ENCODE data around the gene S100A12.

Gene S100A12

DNA sequence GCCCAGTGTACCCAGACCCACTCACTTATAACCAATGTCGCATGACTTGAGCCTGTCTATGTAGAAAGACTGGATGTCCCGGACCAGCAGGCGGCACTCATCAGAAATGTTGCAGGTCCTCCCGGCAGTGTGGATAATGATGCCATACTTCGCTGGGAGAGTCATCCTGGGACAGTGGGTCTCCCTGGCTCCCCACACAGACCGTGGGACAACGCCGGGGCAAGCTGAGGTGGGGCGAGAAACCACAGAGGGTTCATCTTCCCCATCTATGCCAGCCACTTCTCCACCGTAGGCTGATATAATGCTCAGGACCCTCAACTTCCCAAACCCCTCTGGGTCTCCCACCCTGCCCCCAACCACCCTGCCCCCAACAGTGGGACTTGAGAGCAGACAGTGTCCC, 35.1 kb downstream of the S100A12 start:
- no peak for DNase-seq (ENCODE audit: low read depth)

DNA sequence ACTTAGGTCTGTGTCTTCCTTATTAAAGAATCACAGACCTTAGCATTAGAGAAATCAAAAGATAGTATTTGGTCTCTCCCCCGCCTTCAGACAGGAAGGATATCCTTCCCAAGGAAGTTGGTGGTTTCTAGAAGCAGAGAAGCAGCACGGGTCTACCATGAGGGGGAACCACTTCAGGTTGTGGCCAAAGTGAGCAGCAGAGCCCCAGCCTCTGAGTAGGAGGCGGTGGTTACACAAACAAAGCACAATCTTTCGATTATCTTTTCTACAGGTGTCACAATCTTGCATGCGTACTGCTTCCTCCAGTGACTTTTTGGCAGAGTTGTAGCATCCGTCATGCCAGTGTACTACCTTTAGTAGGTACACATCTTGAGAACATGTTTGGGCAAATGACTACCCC, 35.6 kb downstream of the S100A12 start:
- H3K4me3 ChIP-seq (ENCODE audit: low read depth, low read length) = no peak overlapping the region
- in situ Hi-C loops (cut with HindIII; ENCODE audit: low sequenced_read_pairs) = no loop called here
- DNase-seq (ENCODE audit: low read depth) = no peak
- TF ChIP-seq, protein P1, sequence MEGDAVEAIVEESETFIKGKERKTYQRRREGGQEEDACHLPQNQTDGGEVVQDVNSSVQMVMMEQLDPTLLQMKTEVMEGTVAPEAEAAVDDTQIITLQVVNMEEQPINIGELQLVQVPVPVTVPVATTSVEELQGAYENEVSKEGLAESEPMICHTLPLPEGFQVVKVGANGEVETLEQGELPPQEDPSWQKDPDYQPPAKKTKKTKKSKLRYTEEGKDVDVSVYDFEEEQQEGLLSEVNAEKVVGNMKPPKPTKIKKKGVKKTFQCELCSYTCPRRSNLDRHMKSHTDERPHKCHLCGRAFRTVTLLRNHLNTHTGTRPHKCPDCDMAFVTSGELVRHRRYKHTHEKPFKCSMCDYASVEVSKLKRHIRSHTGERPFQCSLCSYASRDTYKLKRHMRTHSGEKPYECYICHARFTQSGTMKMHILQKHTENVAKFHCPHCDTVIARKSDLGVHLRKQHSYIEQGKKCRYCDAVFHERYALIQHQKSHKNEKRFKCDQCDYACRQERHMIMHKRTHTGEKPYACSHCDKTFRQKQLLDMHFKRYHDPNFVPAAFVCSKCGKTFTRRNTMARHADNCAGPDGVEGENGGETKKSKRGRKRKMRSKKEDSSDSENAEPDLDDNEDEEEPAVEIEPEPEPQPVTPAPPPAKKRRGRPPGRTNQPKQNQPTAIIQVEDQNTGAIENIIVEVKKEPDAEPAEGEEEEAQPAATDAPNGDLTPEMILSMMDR (IDR thresholded peaks at IDR 0.05; ENCODE audit: low read depth, low read length, missing control alignments) = no peak

More for the DNA sequence above, 35.1 kb downstream of the S100A12 start:
- in situ Hi-C loops (cut with HindIII; ENCODE audit: low sequenced_read_pairs) = no loop called here
- no peak overlapping the region for H3K4me3 ChIP-seq (ENCODE audit: low read depth, low read length)
- TF ChIP-seq, protein P1 (IDR thresholded peaks at IDR 0.05; ENCODE audit: low read depth, low read length, missing control alignments) = no peak

DNA sequence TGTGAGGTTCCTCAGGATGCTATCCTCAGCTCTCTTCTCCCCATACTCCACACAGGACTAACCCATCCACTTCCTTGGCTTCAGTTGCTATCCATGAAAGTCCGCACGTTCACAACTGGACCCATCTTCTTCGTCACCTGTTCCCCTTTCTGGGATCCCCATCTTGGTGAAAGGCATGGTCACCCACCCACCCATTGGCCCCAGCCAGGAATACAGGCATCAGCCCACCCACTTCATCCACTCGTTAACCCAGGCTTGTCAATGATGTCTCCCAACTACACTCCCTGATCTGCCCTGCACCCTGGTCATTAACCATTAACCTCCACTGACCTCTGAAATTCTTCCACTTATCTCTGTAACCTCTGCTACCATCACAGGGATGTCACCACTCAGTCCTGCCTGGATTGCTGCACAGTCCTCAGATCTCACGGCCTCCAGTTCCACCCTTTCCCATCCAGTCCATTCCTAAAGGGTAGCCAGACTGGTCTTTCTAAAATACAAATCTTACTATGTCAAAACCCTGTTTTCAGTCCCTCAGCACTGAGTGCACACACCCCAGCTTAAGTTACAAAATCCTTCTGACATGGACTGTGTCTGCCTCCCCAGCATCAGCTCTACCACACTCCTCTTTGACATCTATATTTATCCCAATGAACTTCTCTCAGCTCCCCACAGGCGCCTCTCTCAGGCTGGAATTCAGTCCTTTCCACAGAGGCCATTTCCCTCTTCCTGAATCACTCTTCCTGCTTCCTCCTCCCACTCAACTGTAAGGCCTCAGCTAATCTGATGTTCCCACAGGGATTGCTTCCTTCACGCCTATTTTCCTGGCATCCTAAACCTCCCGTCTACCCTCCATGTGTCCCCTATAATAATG, 37.2 kb downstream of the S100A12 start:
- TF ChIP-seq, protein P1 (IDR thresholded peaks at IDR 0.05; ENCODE audit: low read depth, low read length, missing control alignments) = no peak
- in situ Hi-C loops (cut with HindIII; ENCODE audit: low sequenced_read_pairs) = no loop called here
- H3K4me3 ChIP-seq (ENCODE audit: low read depth, low read length) = no peak overlapping the region
- no peak for DNase-seq (ENCODE audit: low read depth)

DNA sequence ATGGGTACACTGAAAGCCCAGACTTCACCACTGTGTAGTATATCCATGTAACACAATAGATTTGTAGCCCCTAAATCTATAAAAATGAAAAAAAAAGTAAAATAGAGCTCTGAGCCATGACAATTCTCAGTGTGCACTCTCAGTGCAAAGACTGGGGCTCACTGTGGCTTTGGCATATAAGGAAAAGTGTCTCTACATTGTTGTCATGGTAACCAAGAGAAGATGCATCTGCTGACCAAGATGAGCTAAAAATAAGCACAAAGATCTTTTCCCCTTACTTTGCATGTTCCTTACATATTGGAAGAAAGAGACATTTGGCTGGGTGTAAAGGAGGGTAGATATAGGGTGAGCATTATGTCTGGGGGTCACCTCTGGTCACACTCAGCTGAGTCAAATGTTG, 38.8 kb downstream of the S100A12 start:
- TF ChIP-seq, protein P1 (IDR thresholded peaks at IDR 0.05; ENCODE audit: low read depth, low read length, missing control alignments) = no peak
- in situ Hi-C loops (cut with HindIII; ENCODE audit: low sequenced_read_pairs) = no loop called here
- DNase-seq (ENCODE audit: low read depth) = no peak
- H3K4me3 ChIP-seq (ENCODE audit: low read depth, low read length) = no peak overlapping the region

DNA sequence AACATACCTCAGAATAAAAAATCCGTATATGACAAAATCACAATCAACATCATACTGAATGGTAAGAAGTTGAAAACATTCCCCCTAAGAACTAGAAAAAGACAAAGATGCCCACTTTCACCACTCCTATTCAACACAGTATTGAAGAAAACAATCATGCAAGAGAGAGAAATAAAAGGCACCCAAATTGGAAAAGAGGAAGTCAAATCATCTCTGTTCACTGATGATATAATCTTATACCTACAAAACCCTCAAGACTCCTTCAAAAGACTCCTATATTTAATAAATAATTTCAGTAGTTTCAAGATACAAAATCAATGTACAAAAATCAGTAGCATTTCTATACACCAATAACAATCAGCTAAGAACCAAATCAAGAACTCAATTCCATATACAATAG, 41.5 kb downstream of the S100A12 start:
- TF ChIP-seq, protein P1 (IDR thresholded peaks at IDR 0.05; ENCODE audit: low read depth, low read length, missing control alignments) = no peak
- no peak for DNase-seq (ENCODE audit: low read depth)
- in situ Hi-C loops (cut with HindIII; ENCODE audit: low sequenced_read_pairs) = no loop called here
- no peak overlapping the region for H3K4me3 ChIP-seq (ENCODE audit: low read depth, low read length)

DNA sequence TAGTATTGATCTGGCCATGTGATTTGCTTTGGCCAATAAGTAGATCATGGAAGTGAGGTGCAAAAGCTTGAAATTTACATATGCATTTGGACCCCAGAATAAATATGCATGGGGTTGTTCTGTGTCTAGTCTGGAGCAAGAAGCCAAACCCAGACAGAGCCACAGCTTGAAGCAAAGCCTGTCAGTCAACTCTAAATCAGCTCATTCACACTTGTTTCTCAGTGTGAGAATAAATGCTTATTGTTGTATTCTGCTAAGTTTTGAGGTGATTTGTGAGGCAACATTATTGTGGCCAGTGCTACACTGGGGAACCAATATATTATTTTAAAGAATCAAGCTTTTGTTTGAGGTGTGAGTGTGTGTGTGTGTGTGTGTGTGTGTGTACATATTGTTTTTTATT, 50.5 kb downstream of the S100A12 start:
- no peak for DNase-seq (ENCODE audit: low read depth)
- in situ Hi-C loops (cut with HindIII; ENCODE audit: low sequenced_read_pairs) = no loop called here
- TF ChIP-seq, protein P1 (IDR thresholded peaks at IDR 0.05; ENCODE audit: low read depth, low read length, missing control alignments) = no peak
- no peak overlapping the region for H3K4me3 ChIP-seq (ENCODE audit: low read depth, low read length)
